PC-3 (cell line): ENCODE measurements around the gene ZDHHC8.

ENCODE experiments used
- CTCF ChIP-seq: fragments of 300-600 bp; sonication (generic); conservative IDR thresholded peaks from 2 replicates; pipeline ENCODE4 v1.5.1; 2017; ENCODE audit warnings: antibody characterized with exemption, low read depth, mild to moderate bottlenecking, low read length
- EZH2 ChIP-seq: fragments of 300-600 bp; sonication (generic); IDR thresholded peaks from one replicate; pipeline ENCODE4 v1.6.1; 2017; ENCODE audit warnings: antibody characterized with exemption, mild to moderate bottlenecking, low read length; ENCODE audit not compliant: unreplicated experiment
- EZH2phosphoT487 ChIP-seq: fragments of 300-600 bp; sonication (generic); IDR thresholded peaks from 2 replicates; pipeline ENCODE4 v1.6.1; 2018; ENCODE audit warnings: mild to moderate bottlenecking, antibody characterized with exemption, low read length, borderline replicate concordance

- TF ChIP-seq CTCF = no peak
- TF ChIP-seq EZH2phosphoT487 = no peak
- TF ChIP-seq EZH2 = no peak
Measured at GRCh38 chr22:20101638-20102037, 30.0 kb upstream of the ZDHHC8 start.
